PFSK-1 (cell line): ENCODE measurements around the gene CBX1.

Experiments used
- FOXP2 ChIP-seq: optimal IDR thresholded peaks from 2 replicates; pipeline ENCODE3; 2011; ENCODE audit warnings: borderline replicate concordance, control low read depth, inconsistent platforms; ENCODE audit not compliant: insufficient read depth; ENCODE audit errors: extremely low read length, extremely low read depth
- POLR2AphosphoS5 ChIP-seq: IDR thresholded peaks from 2 replicates; pipeline ENCODE4 v1.6.1; 2012; ENCODE audit warnings: low read depth, mild to moderate bottlenecking, control low read depth, low read length, moderate library complexity
- REST ChIP-seq, 2 experiments: IDR thresholded peaks; 2 replicates each; pipeline versions ENCODE4 v1.6.1 to v1.8.0; 2011 to 2012; ENCODE audit warnings: low read depth in 2 of 2, low read length in 2 of 2, control low read depth in 1 of 2, inconsistent platforms in 1 of 2, mild to moderate bottlenecking in 1 of 2, moderate library complexity in 1 of 2; ENCODE audit not compliant: insufficient read depth in 1 of 2
- SIN3A ChIP-seq: IDR thresholded peaks from 2 replicates; pipeline ENCODE4 v1.6.1; 2012; ENCODE audit warnings: mild to moderate bottlenecking, low read length, moderate library complexity, borderline replicate concordance; ENCODE audit not compliant: insufficient read depth

- TF ChIP-seq REST (IDR thresholded peaks at IDR 0.05; ENCODE audit: insufficient read depth in 1 of 2, low read depth in 2 of 2, low read length in 2 of 2) (no peak), POLR2AphosphoS5 (no peak), SIN3A (no peak), FOXP2 (no peak)
Measured at GRCh38 chr17:48071654-48072053, 29.6 kb downstream of the CBX1 start.
